SK-N-SH (cell line): ENCODE measurements around the gene TMEM168.

Source experiments
- GABPA ChIP-seq: IDR thresholded peaks from 2 replicates; pipeline ENCODE4 v1.4.0; 2012; ENCODE audit warnings: low read depth, mild to moderate bottlenecking
- MXI1 ChIP-seq: IDR thresholded peaks from 2 replicates; pipeline ENCODE4 v1.6.1; 2012; ENCODE audit warnings: mild to moderate bottlenecking, low read depth, low read length, improper control_type of control experiment
- TF ChIP-seq, protein P1 (sequence below): fragments of 200-600 bp; sonication (generic); IDR thresholded peaks from 2 replicates; pipeline ENCODE4 v1.6.1; 2017; ENCODE audit warnings: antibody characterized with exemption, mild to moderate bottlenecking, moderate library complexity

DNA sequence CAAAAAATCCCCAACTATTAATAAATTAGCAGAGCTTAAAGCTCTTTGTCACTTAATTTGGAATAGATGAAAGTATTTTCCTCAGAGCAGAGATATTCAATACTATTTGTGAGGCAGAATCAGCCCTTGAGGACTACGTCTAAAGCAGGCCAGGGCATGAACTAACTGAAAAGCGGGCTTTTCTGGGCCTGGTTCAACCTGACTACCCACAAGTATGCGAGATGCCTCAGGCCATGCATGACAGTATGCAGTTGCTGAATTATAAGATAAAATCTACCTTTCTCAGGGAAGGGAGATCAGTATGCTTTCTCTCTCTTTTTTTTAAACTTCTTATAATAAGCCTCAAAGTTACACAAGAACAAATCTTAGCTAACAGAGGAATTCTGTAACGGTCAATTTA lies 20.1 kb downstream of the TMEM168 start:
- no peak for TF ChIP-seq GABPA
- no peak for TF ChIP-seq MXI1
- TF ChIP-seq, protein P1, sequence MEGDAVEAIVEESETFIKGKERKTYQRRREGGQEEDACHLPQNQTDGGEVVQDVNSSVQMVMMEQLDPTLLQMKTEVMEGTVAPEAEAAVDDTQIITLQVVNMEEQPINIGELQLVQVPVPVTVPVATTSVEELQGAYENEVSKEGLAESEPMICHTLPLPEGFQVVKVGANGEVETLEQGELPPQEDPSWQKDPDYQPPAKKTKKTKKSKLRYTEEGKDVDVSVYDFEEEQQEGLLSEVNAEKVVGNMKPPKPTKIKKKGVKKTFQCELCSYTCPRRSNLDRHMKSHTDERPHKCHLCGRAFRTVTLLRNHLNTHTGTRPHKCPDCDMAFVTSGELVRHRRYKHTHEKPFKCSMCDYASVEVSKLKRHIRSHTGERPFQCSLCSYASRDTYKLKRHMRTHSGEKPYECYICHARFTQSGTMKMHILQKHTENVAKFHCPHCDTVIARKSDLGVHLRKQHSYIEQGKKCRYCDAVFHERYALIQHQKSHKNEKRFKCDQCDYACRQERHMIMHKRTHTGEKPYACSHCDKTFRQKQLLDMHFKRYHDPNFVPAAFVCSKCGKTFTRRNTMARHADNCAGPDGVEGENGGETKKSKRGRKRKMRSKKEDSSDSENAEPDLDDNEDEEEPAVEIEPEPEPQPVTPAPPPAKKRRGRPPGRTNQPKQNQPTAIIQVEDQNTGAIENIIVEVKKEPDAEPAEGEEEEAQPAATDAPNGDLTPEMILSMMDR: no peak
